GM20000 (cell line): ENCODE data around the gene PDCD6IP.

ENCODE experiments used
- DNase-seq: peaks from one replicate; pipeline ENCODE4 v3.0.0; 2012; ENCODE audit warnings: low spot score
- TF ChIP-seq, protein P1 (sequence below): IDR thresholded peaks from 2 replicates; pipeline ENCODE4 v1.5.1; 2012; ENCODE audit warnings: mild to moderate bottlenecking, control low read depth; ENCODE audit errors: extremely low read depth, missing control alignments

Gene PDCD6IP

GRCh38 chr3:33884701-33885100 is 86.3 kb downstream of the PDCD6IP start:
- TF ChIP-seq, protein P1, sequence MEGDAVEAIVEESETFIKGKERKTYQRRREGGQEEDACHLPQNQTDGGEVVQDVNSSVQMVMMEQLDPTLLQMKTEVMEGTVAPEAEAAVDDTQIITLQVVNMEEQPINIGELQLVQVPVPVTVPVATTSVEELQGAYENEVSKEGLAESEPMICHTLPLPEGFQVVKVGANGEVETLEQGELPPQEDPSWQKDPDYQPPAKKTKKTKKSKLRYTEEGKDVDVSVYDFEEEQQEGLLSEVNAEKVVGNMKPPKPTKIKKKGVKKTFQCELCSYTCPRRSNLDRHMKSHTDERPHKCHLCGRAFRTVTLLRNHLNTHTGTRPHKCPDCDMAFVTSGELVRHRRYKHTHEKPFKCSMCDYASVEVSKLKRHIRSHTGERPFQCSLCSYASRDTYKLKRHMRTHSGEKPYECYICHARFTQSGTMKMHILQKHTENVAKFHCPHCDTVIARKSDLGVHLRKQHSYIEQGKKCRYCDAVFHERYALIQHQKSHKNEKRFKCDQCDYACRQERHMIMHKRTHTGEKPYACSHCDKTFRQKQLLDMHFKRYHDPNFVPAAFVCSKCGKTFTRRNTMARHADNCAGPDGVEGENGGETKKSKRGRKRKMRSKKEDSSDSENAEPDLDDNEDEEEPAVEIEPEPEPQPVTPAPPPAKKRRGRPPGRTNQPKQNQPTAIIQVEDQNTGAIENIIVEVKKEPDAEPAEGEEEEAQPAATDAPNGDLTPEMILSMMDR: no peak
- DNase-seq: no peak

- DNase-seq: no peak
- TF ChIP-seq, protein P1: no peak
Measured at GRCh38 chr3:33885496-33885895, 87.1 kb downstream of the PDCD6IP start.

GRCh38 chr3:33886015-33886414 is 87.6 kb downstream of the PDCD6IP start:
- DNase-seq: no peak
- TF ChIP-seq, protein P1: no peak

DNA sequence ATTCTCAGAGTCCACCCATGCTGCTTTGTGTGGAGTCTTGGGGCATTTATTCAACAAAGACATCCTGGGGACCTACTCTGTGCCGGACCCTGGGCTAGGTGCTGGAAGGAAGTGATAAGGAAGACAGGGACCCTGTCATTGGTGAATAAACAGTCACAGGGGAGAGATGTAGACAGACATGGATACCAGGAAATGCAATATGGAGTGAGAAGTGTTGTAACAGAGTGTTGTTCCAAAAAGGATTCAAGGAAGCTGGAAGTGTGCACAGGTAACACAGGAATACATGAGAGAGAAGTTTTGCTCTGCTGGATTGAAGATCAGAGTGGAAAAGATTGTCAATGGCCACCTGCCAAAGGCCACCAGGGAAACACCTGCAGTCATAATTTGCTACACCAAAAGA is 89.0 kb downstream of the PDCD6IP start:
- no peak for DNase-seq
- TF ChIP-seq, protein P1: no peak

DNA sequence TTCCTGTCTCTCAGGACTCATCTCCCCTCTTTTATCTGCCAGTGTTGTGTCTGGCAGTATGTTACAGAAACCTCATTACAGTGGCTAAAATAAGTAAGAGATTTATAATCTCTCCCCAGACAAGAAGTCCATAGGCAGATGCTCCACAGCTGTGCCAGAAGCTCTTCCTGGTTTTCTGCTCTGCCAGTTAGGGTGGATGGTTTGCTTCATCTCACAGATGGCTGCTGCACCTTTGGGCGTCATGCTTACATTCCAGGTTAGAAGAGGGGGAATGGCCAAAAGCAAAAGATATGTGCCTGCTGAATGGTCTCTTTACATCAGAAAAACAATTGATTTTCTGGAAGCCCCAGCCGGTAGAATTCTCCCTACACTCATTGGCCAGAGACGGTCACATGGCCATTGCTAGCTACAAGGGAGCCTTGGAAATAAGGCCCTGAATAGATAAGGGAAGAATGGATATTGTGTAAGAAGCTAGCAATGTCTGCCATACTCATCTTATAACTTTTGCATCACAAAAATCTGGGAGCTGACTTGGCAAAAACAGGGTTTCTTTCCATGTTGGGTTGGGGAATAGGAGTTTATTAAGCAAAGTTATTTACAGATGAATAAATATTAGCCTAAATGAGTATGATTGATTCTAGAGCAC is 91.1 kb downstream of the PDCD6IP start:
- TF ChIP-seq, protein P1: no peak
- no peak for DNase-seq

DNA sequence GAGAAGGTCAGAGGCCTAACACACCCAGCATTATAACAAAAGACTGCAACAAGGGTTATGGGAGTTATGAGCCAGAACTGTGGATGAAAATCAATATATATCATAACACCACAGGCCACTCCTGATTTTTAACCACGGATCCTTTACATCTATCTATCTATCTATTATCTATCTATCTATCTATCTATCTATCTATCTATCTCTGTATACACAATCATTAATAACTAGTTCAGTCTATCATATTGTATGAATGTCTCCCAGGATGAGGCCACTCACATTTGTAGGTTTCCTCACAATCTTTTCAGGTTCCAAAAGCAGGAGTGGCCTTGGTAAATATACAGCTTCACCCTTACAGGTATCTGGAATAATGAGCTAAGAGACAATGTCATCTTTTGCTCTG is 94.2 kb downstream of the PDCD6IP start:
- TF ChIP-seq, protein P1: no peak
- no peak for DNase-seq

GRCh38 chr3:33895658-33896057 is 97.2 kb downstream of the PDCD6IP start:
- TF ChIP-seq, protein P1: no peak
- no peak for DNase-seq
